CD14-positive monocyte (primary cell): ENCODE results near the gene C22orf23. TPM values are rescaled to one million over a fixed set of nuclear protein-coding genes. Genes with fewer than 3 reads are reported as not detected.

Experiments
- DNase-seq, 3 donors: peaks; one replicate each; pipeline ENCODE4 v3.0.0-alpha.2; 2011 to 2022
- H2AFZ ChIP-seq: 2 replicates; pipeline ENCODE4 v1.6.0; 2012; ENCODE audit warnings: mild to moderate bottlenecking, low read depth, low read length, inconsistent platforms; ENCODE audit not compliant: insufficient read depth, poor library complexity, severe bottlenecking
- H3K27ac ChIP-seq, 2 donors: 1 replicate in 1 of 2; 2 replicates in 1 of 2; pipeline ENCODE4 v1.5.1; 2012 to 2013; ENCODE audit warnings: low read length in 2 of 2, control low read depth in 1 of 2, inconsistent platforms in 1 of 2, low read depth in 1 of 2, mild to moderate bottlenecking in 1 of 2
- H3K27me3 ChIP-seq, 2 donors: one replicate each; pipeline versions ENCODE4 v1.6.0 to v1.6.1; 2011 to 2013; ENCODE audit warnings: low read length in 2 of 2; ENCODE audit not compliant: control insufficient read depth in 2 of 2, insufficient read depth in 2 of 2
- H3K36me3 ChIP-seq, 2 donors: replicated peaks in 1 of 2; 1 replicate in 1 of 2; 2 replicates in 1 of 2; pipeline versions ENCODE4 v1.5.1 to v1.6.1; 2012 to 2013; ENCODE audit warnings: low read length in 2 of 2, control low read depth in 1 of 2, inconsistent platforms in 1 of 2, mild to moderate bottlenecking in 1 of 2; ENCODE audit not compliant: insufficient read depth in 2 of 2, control insufficient read depth in 1 of 2
- H3K4me1 ChIP-seq, 2 donors: 1 replicate in 1 of 2; 2 replicates in 1 of 2; pipeline versions ENCODE4 v1.5.1 to v1.6.1; 2012 to 2013; ENCODE audit warnings: low read length in 2 of 2, control low read depth in 1 of 2, inconsistent platforms in 1 of 2, mild to moderate bottlenecking in 1 of 2, moderate library complexity in 1 of 2; ENCODE audit not compliant: insufficient read depth in 2 of 2, control insufficient read depth in 1 of 2
- H3K4me2 ChIP-seq: replicated peaks from 2 replicates; pipeline ENCODE3; 2012; ENCODE audit warnings: low read length, moderate library complexity, mild to moderate bottlenecking; ENCODE audit not compliant: poor library complexity, severe bottlenecking; ENCODE audit errors: extremely low read depth
- H3K4me3 ChIP-seq, 3 experiments: fragments of 200-600 bp in 1 of 3; sonication (generic) in 1 of 3; replicated peaks in 1 of 3; 1 replicate in 2 of 3; 2 replicates in 1 of 3; pipeline ENCODE4 v1.5.1; 2011 to 2013; ENCODE audit warnings: low read length in 3 of 3, mild to moderate bottlenecking in 3 of 3, control low read depth in 2 of 3, low read depth in 2 of 3, inconsistent platforms in 1 of 3, moderate library complexity in 1 of 3
- H3K79me2 ChIP-seq: 2 replicates; pipeline ENCODE4 v1.6.0; 2012; ENCODE audit warnings: mild to moderate bottlenecking, control low read depth, inconsistent platforms, low read length, moderate library complexity; ENCODE audit not compliant: insufficient read depth
- H3K9ac ChIP-seq: 2 replicates; pipeline ENCODE4 v1.6.0; 2017; ENCODE audit warnings: low read length, mild to moderate bottlenecking; ENCODE audit not compliant: insufficient read depth, poor library complexity, severe bottlenecking
- H3K9me3 ChIP-seq, 2 donors: replicated peaks in 1 of 2; 1 replicate in 1 of 2; 2 replicates in 1 of 2; pipeline versions ENCODE4 v1.5.1 to v1.6.1; 2012 to 2013; ENCODE audit warnings: low read length in 2 of 2, control low read depth in 1 of 2; ENCODE audit not compliant: control insufficient read depth in 1 of 2, insufficient read depth in 1 of 2
- H4K20me1 ChIP-seq: 2 replicates; pipeline ENCODE4 v1.6.0; 2012; ENCODE audit warnings: mild to moderate bottlenecking, low read length, control low read depth, moderate library complexity; ENCODE audit not compliant: insufficient read depth
- H3K27ac Mint-ChIP-seq, 7 donors: one replicate each; pipeline ENCODE4 v1.8.0; 2020; ENCODE audit warnings: mild to moderate bottlenecking in 7 of 7, mixed read lengths in 7 of 7, moderate library complexity in 6 of 7, inconsistent platforms in 2 of 7
- H3K27me3 Mint-ChIP-seq, 3 donors: one replicate each; pipeline ENCODE4 v1.8.0; 2021 to 2022; ENCODE audit warnings: low read depth in 3 of 3, mild to moderate bottlenecking in 3 of 3, mixed read lengths in 3 of 3, moderate library complexity in 3 of 3, inconsistent platforms in 1 of 3
- H3K36me3 Mint-ChIP-seq, 2 donors: one replicate each; pipeline ENCODE4 v1.8.0; 2020; ENCODE audit warnings: mixed read lengths in 2 of 2, inconsistent platforms in 1 of 2, mild to moderate bottlenecking in 1 of 2
- H3K4me1 Mint-ChIP-seq: one replicate; pipeline ENCODE4 v1.8.0; 2020; ENCODE audit warnings: mild to moderate bottlenecking, mixed read lengths
- H3K4me3 Mint-ChIP-seq, 2 donors: one replicate each; pipeline ENCODE4 v1.8.0; 2020; ENCODE audit warnings: mild to moderate bottlenecking in 2 of 2, mixed read lengths in 2 of 2, moderate library complexity in 1 of 2
- H3K9me3 Mint-ChIP-seq, 7 donors: one replicate each; pipeline ENCODE4 v1.8.0; 2020 to 2022; ENCODE audit warnings: mixed read lengths in 7 of 7, mild to moderate bottlenecking in 6 of 7, moderate library complexity in 6 of 7, inconsistent platforms in 2 of 7
- CTCF ChIP-seq: fragments of 200-600 bp; IDR thresholded peaks from one replicate; pipeline ENCODE4 v1.8.0; 2022; ENCODE audit warnings: antibody characterized with exemption, mild to moderate bottlenecking
- WGBS: methylation state at CpG from one replicate; pipeline ENCODE4 v1.1.5; 2013; ENCODE audit warnings: missing lambda C conversion rate; ENCODE audit not compliant: insufficient coverage; 5-methylcytosine and 5-hydroxymethylcytosine counted together
- intact Hi-C, 2 donors: fragments of 100-400 bp; cut with micrococcal nuclease; formaldehyde crosslinking; loops; one replicate each; pipeline versions ENCODE4 v1.15.0 to v1.15.1; 2023
- polyA plus RNA-seq, 3 donors: library from polyadenylated mRNA; depleted of rRNA in 1 of 3; unstranded in 2 of 3; stranded (reverse) in 1 of 3; fragments of 300-500 nt in 2 of 3; fragments of >200 nt in 1 of 3; fragmentation: Illumina TruSeq in 2 of 3; gene quantifications; 1 replicate in 2 of 3; 2 replicates in 1 of 3; pipeline ENCODE4 v1.2.3, GENCODE V29; 2012 to 2021

The C22orf23 gene
- polyA plus RNA-seq, 3 donors, result not detected

- H3K4me1 ChIP-seq, result no peaks in the 10 kb centered on the region
- H3K36me3 ChIP-seq, result no peaks in the 10 kb centered on the region
- H4K20me1 ChIP-seq, result no peaks in the 10 kb centered on the region
- DNase-seq, result no peak
- no peak overlapping the region for H3K4me3 Mint-ChIP-seq
- H3K27me3 ChIP-seq, result no peaks in the 10 kb centered on the region
- intact Hi-C loops, result no loop called here
- peaks cover 7% of the 10 kb centered on the region for H3K4me1 Mint-ChIP-seq
- no peak overlapping the region for H3K27ac ChIP-seq
- no peaks in the 10 kb centered on the region for H3K36me3 Mint-ChIP-seq
- no peaks in the 10 kb centered on the region for H3K9me3 ChIP-seq
- H3K27ac Mint-ChIP-seq, result no peak overlapping the region
- H3K27me3 Mint-ChIP-seq, result peaks cover 0 to 5% (median 4%) of the 10 kb centered on the region in 3 donors
- 80% methylated on average over 1 of the region's 6 CpGs for WGBS
- no peaks in the 10 kb centered on the region for H3K9me3 Mint-ChIP-seq
- H2AFZ ChIP-seq, result no peak overlapping the region
- no peaks in the 10 kb centered on the region for H3K79me2 ChIP-seq
- no peak overlapping the region for H3K9ac ChIP-seq
- H3K4me2 ChIP-seq, result no peak overlapping the region
- TF ChIP-seq CTCF, result no peak
- no peak overlapping the region for H3K4me3 ChIP-seq
These were observed 40.6 kb upstream of the C22orf23 start for GRCh38 chr22:37994049-37994448.

- intact Hi-C loops, result no loop called here
- Mint-ChIP-seq H3K9me3 (no peaks in the 10 kb centered on the region), H3K4me3 (no peak overlapping the region), H3K4me1 (peaks cover 7% of the 10 kb centered on the region), H3K36me3 (no peaks in the 10 kb centered on the region), H3K27ac (no peak overlapping the region), H3K27me3 (peaks cover 0 to 5% (median 2%) of the 10 kb centered on the region in 3 donors)
- Histone ChIP-seq H2AFZ (no peak overlapping the region), H3K4me1 (no peaks in the 10 kb centered on the region), H3K9me3 (no peaks in the 10 kb centered on the region), H3K36me3 (no peaks in the 10 kb centered on the region), H3K4me2 (no peak overlapping the region), H3K27me3 (no peaks in the 10 kb centered on the region), H4K20me1 (no peaks in the 10 kb centered on the region), H3K79me2 (no peaks in the 10 kb centered on the region), H3K27ac (no peak overlapping the region), H3K4me3 (no peak overlapping the region), H3K9ac (no peak overlapping the region)
- TF ChIP-seq CTCF, result no peak
- DNase-seq, result no peak
- 100% methylated on average over 1 of the region's 6 CpGs for WGBS
These were observed 38.5 kb upstream of the C22orf23 start for GRCh38 chr22:37991731-37992442.
